DOHH2 (cell line): Measurements from ENCODE around the gene GJA8.
"Not testable (repeated sequence)": the region's sequence is repeated elsewhere in the genome, so short reads cannot be mapped to it uniquely, and the experiment has no call there.

Experiments used
- H3F3A ChIP-seq: fragments of 200-600 bp; sonication (generic), shearing (Covaris generic); 2 replicates; pipeline ENCODE4 v1.6.0; 2016; ENCODE audit warnings: antibody characterized with exemption, mild to moderate bottlenecking; ENCODE audit not compliant: control insufficient read depth, insufficient read depth
- H3K27ac ChIP-seq: fragments of 200-600 bp; sonication (generic); 2 replicates; pipeline ENCODE4 v1.5.1; 2014; ENCODE audit warnings: low read depth, mild to moderate bottlenecking, low read length, moderate library complexity
- H3K27me3 ChIP-seq: fragments of 200-600 bp; sonication (generic); 2 replicates; pipeline ENCODE4 v1.6.1; 2014; ENCODE audit warnings: mild to moderate bottlenecking, low read length, mixed read lengths; ENCODE audit not compliant: control insufficient read depth
- H3K36me3 ChIP-seq: fragments of 200-600 bp; sonication (generic); 2 replicates; pipeline ENCODE4 v1.6.1; 2014; ENCODE audit warnings: mild to moderate bottlenecking, low read length, moderate library complexity, mixed read lengths; ENCODE audit not compliant: control insufficient read depth
- H3K4me1 ChIP-seq: fragments of 200-600 bp; sonication (generic); 2 replicates; pipeline ENCODE4 v1.6.1; 2014; ENCODE audit warnings: mild to moderate bottlenecking, low read length, mixed read lengths; ENCODE audit not compliant: control insufficient read depth
- H3K4me2 ChIP-seq: fragments of 200-600 bp; sonication (generic); 2 replicates; pipeline ENCODE4 v1.6.0; 2014; ENCODE audit warnings: mild to moderate bottlenecking, low read length, moderate library complexity
- H3K4me3 ChIP-seq: fragments of 200-600 bp; sonication (generic); 2 replicates; pipeline ENCODE4 v1.5.1; 2014; ENCODE audit warnings: mild to moderate bottlenecking, low read length, mixed read lengths
- H3K79me2 ChIP-seq: fragments of 200-600 bp; sonication (generic); 2 replicates; pipeline ENCODE4 v1.6.1; 2014; ENCODE audit warnings: mild to moderate bottlenecking, low read length, mixed read lengths; ENCODE audit not compliant: control insufficient read depth
- H3K9me2 ChIP-seq: fragments of 200-600 bp; sonication (generic); replicated peaks from 2 replicates; pipeline ENCODE4 v1.6.1; 2014; ENCODE audit warnings: mild to moderate bottlenecking, low read length, mixed read lengths; ENCODE audit not compliant: control insufficient read depth
- H3K9me3 ChIP-seq: fragments of 200-600 bp; sonication (generic); 2 replicates; pipeline ENCODE4 v1.6.1; 2014; ENCODE audit warnings: antibody characterized with exemption, low read length, mixed read lengths; ENCODE audit not compliant: control insufficient read depth, insufficient read depth
- H4K20me1 ChIP-seq: fragments of 200-600 bp; sonication (generic); 2 replicates; pipeline ENCODE4 v1.6.0; 2014; ENCODE audit warnings: low read depth, mild to moderate bottlenecking, antibody characterized with exemption, low read length, moderate library complexity; ENCODE audit not compliant: control insufficient read depth, insufficient read depth

The GJA8 gene

DNA sequence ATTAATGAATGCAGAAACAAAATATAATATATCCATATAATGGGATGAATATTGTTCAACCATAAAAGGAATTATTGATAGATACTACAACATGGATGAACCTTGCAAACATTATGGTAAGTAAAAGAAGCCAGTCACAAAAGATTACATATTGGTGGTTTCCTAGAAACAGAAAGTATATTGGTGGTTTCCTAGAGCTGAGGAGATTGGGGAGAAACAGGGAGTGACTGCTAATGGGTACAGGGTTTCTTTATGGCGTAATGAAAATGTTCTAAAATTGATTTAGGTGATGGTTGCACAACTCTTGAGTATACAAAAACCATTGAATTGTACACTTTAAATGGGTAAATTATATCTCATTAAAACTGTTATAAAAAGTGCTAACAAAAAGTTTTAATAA lies 40.0 kb downstream of the GJA8 start:
- H3K27me3 ChIP-seq, H3K4me3 ChIP-seq, H3K9me3 ChIP-seq, H3K4me2 ChIP-seq, H3K4me1 ChIP-seq, H3F3A ChIP-seq, H4K20me1 ChIP-seq, H3K36me3 ChIP-seq, H3K79me2 ChIP-seq, H3K9me2 ChIP-seq, H3K27ac ChIP-seq: not testable (repeated sequence)

- H3K9me2 ChIP-seq, H3K27ac ChIP-seq, H3K79me2 ChIP-seq, H3K9me3 ChIP-seq, H3K4me1 ChIP-seq, H3K4me3 ChIP-seq, H3F3A ChIP-seq, H3K36me3 ChIP-seq, H3K4me2 ChIP-seq, H3K27me3 ChIP-seq, H4K20me1 ChIP-seq: not testable (repeated sequence)
Observed at GRCh38 chr1:147949517-147949916, 46.9 kb downstream of the GJA8 start.
